CD14-positive monocyte (primary cell): ENCODE results near the gene PPP1R15A. TPM values are rescaled to one million over a fixed set of nuclear protein-coding genes. Genes with fewer than 3 reads are reported as not detected.

Experiments used
- DNase-seq, 3 donors: peaks; one replicate each; pipeline ENCODE4 v3.0.0-alpha.2; 2011 to 2022
- H2AFZ ChIP-seq: 2 replicates; pipeline ENCODE4 v1.6.0; 2012; ENCODE audit warnings: mild to moderate bottlenecking, low read depth, low read length, inconsistent platforms; ENCODE audit not compliant: insufficient read depth, poor library complexity, severe bottlenecking
- H3K27ac ChIP-seq, 2 donors: 1 replicate in 1 of 2; 2 replicates in 1 of 2; pipeline ENCODE4 v1.5.1; 2012 to 2013; ENCODE audit warnings: low read length in 2 of 2, control low read depth in 1 of 2, inconsistent platforms in 1 of 2, low read depth in 1 of 2, mild to moderate bottlenecking in 1 of 2
- H3K27me3 ChIP-seq, 2 donors: one replicate each; pipeline versions ENCODE4 v1.6.0 to v1.6.1; 2011 to 2013; ENCODE audit warnings: low read length in 2 of 2; ENCODE audit not compliant: control insufficient read depth in 2 of 2, insufficient read depth in 2 of 2
- H3K36me3 ChIP-seq, 2 donors: replicated peaks in 1 of 2; 1 replicate in 1 of 2; 2 replicates in 1 of 2; pipeline versions ENCODE4 v1.5.1 to v1.6.1; 2012 to 2013; ENCODE audit warnings: low read length in 2 of 2, control low read depth in 1 of 2, inconsistent platforms in 1 of 2, mild to moderate bottlenecking in 1 of 2; ENCODE audit not compliant: insufficient read depth in 2 of 2, control insufficient read depth in 1 of 2
- H3K4me1 ChIP-seq, 2 donors: 1 replicate in 1 of 2; 2 replicates in 1 of 2; pipeline versions ENCODE4 v1.5.1 to v1.6.1; 2012 to 2013; ENCODE audit warnings: low read length in 2 of 2, control low read depth in 1 of 2, inconsistent platforms in 1 of 2, mild to moderate bottlenecking in 1 of 2, moderate library complexity in 1 of 2; ENCODE audit not compliant: insufficient read depth in 2 of 2, control insufficient read depth in 1 of 2
- H3K4me2 ChIP-seq: replicated peaks from 2 replicates; pipeline ENCODE3; 2012; ENCODE audit warnings: low read length, moderate library complexity, mild to moderate bottlenecking; ENCODE audit not compliant: poor library complexity, severe bottlenecking; ENCODE audit errors: extremely low read depth
- H3K4me3 ChIP-seq, 3 experiments: fragments of 200-600 bp in 1 of 3; sonication (generic) in 1 of 3; replicated peaks in 1 of 3; 1 replicate in 2 of 3; 2 replicates in 1 of 3; pipeline ENCODE4 v1.5.1; 2011 to 2013; ENCODE audit warnings: low read length in 3 of 3, mild to moderate bottlenecking in 3 of 3, control low read depth in 2 of 3, low read depth in 2 of 3, inconsistent platforms in 1 of 3, moderate library complexity in 1 of 3
- H3K79me2 ChIP-seq: 2 replicates; pipeline ENCODE4 v1.6.0; 2012; ENCODE audit warnings: mild to moderate bottlenecking, control low read depth, inconsistent platforms, low read length, moderate library complexity; ENCODE audit not compliant: insufficient read depth
- H3K9ac ChIP-seq: 2 replicates; pipeline ENCODE4 v1.6.0; 2017; ENCODE audit warnings: low read length, mild to moderate bottlenecking; ENCODE audit not compliant: insufficient read depth, poor library complexity, severe bottlenecking
- H3K9me3 ChIP-seq, 2 donors: replicated peaks in 1 of 2; 1 replicate in 1 of 2; 2 replicates in 1 of 2; pipeline versions ENCODE4 v1.5.1 to v1.6.1; 2012 to 2013; ENCODE audit warnings: low read length in 2 of 2, control low read depth in 1 of 2; ENCODE audit not compliant: control insufficient read depth in 1 of 2, insufficient read depth in 1 of 2
- H4K20me1 ChIP-seq: 2 replicates; pipeline ENCODE4 v1.6.0; 2012; ENCODE audit warnings: mild to moderate bottlenecking, low read length, control low read depth, moderate library complexity; ENCODE audit not compliant: insufficient read depth
- H3K27ac Mint-ChIP-seq, 7 donors: one replicate each; pipeline ENCODE4 v1.8.0; 2020; ENCODE audit warnings: mild to moderate bottlenecking in 7 of 7, mixed read lengths in 7 of 7, moderate library complexity in 6 of 7, inconsistent platforms in 2 of 7
- H3K27me3 Mint-ChIP-seq, 3 donors: one replicate each; pipeline ENCODE4 v1.8.0; 2021 to 2022; ENCODE audit warnings: low read depth in 3 of 3, mild to moderate bottlenecking in 3 of 3, mixed read lengths in 3 of 3, moderate library complexity in 3 of 3, inconsistent platforms in 1 of 3
- H3K36me3 Mint-ChIP-seq, 2 donors: one replicate each; pipeline ENCODE4 v1.8.0; 2020; ENCODE audit warnings: mixed read lengths in 2 of 2, inconsistent platforms in 1 of 2, mild to moderate bottlenecking in 1 of 2
- H3K4me1 Mint-ChIP-seq: one replicate; pipeline ENCODE4 v1.8.0; 2020; ENCODE audit warnings: mild to moderate bottlenecking, mixed read lengths
- H3K4me3 Mint-ChIP-seq, 2 donors: one replicate each; pipeline ENCODE4 v1.8.0; 2020; ENCODE audit warnings: mild to moderate bottlenecking in 2 of 2, mixed read lengths in 2 of 2, moderate library complexity in 1 of 2
- H3K9me3 Mint-ChIP-seq, 7 donors: one replicate each; pipeline ENCODE4 v1.8.0; 2020 to 2022; ENCODE audit warnings: mixed read lengths in 7 of 7, mild to moderate bottlenecking in 6 of 7, moderate library complexity in 6 of 7, inconsistent platforms in 2 of 7
- CTCF ChIP-seq: fragments of 200-600 bp; IDR thresholded peaks from one replicate; pipeline ENCODE4 v1.8.0; 2022; ENCODE audit warnings: antibody characterized with exemption, mild to moderate bottlenecking
- WGBS: methylation state at CpG from one replicate; pipeline ENCODE4 v1.1.5; 2013; ENCODE audit warnings: missing lambda C conversion rate; ENCODE audit not compliant: insufficient coverage; 5-methylcytosine and 5-hydroxymethylcytosine counted together
- intact Hi-C, 2 donors: fragments of 100-400 bp; cut with micrococcal nuclease; formaldehyde crosslinking; loops; one replicate each; pipeline versions ENCODE4 v1.15.0 to v1.15.1; 2023
- polyA plus RNA-seq, 3 donors: library from polyadenylated mRNA; depleted of rRNA in 1 of 3; unstranded in 2 of 3; stranded (reverse) in 1 of 3; fragments of 300-500 nt in 2 of 3; fragments of >200 nt in 1 of 3; fragmentation: Illumina TruSeq in 2 of 3; gene quantifications; 1 replicate in 2 of 3; 2 replicates in 1 of 3; pipeline ENCODE4 v1.2.3, GENCODE V29; 2012 to 2021

The PPP1R15A gene
- polyA plus RNA-seq, 3 donors = 127 to 745 (median 169) TPM

DNA sequence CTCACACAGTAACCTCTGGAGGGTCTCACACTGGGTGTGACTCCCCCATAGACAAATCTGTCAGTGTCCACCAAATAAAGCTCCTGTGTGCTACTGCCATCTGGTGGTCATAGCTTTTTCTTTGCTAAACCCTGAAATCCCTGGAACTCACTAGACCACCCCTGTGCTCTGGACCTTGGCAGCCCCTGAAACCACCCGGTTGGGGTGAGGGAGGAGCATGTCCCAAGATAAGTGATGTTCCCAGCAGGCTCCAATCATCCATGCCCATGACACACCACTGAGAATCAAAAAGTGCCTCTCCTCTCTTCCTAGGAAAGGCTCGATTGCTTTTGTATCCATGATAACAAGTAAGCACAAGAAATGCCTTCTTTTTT lies 29.4 kb upstream of the PPP1R15A start:
- peak; percentile 77 for TF ChIP-seq CTCF
- peak; percentile 36 to 60 (median 53) for DNase-seq
- Histone ChIP-seq H3K27me3 (peaks cover 0 to under 1% of the 10 kb centered on the region in 2 donors), H3K4me2 (no peak overlapping the region), H3K36me3 (no peaks in the 10 kb centered on the region), H3K4me1 (no peaks in the 10 kb centered on the region), H3K9ac (no peak overlapping the region), H3K79me2 (no peaks in the 10 kb centered on the region), H4K20me1 (no peaks in the 10 kb centered on the region), H3K27ac (no peak overlapping the region), H3K4me3 (no peak overlapping the region), H3K9me3 (no peaks in the 10 kb centered on the region), H2AFZ (no peak overlapping the region)
- peaks cover 2 to 4% (median 3%) of the 10 kb centered on the region in 3 donors for H3K27me3 Mint-ChIP-seq
- no CpG with 5 or more reads among the region's 2 CpGs for WGBS
- intact Hi-C loops = loop anchor here (2.0 kb wide), 2 partner anchors 52 to 54 kb away; no protein-coding TSS in a partner anchor
- H3K4me3 Mint-ChIP-seq = no peak overlapping the region
- H3K4me1 Mint-ChIP-seq = peaks cover 2% of the 10 kb centered on the region
- no peak overlapping the region for H3K27ac Mint-ChIP-seq
- peaks cover 0 to 3% (median 0%) of the 10 kb centered on the region in 7 donors for H3K9me3 Mint-ChIP-seq
- H3K36me3 Mint-ChIP-seq = no peaks in the 10 kb centered on the region

GRCh38 chr19:48844472-48844871 lies 27.7 kb upstream of the PPP1R15A start:
- no peaks in the 10 kb centered on the region for H3K36me3 Mint-ChIP-seq
- no peaks in the 10 kb centered on the region for H3K9me3 ChIP-seq
- H3K4me1 Mint-ChIP-seq = no peaks in the 10 kb centered on the region
- DNase-seq = peak in 1 of 3 donors; percentile 19
- no peak overlapping the region for H2AFZ ChIP-seq
- peaks cover 0 to 3% (median 0%) of the 10 kb centered on the region in 7 donors for H3K9me3 Mint-ChIP-seq
- no peak for TF ChIP-seq CTCF
- no peaks in the 10 kb centered on the region for H3K36me3 ChIP-seq
- no peaks in the 10 kb centered on the region for H3K4me1 ChIP-seq
- H3K9ac ChIP-seq = no peak overlapping the region
- H3K4me3 Mint-ChIP-seq = no peak overlapping the region
- no peaks in the 10 kb centered on the region for H3K27me3 ChIP-seq
- no peak overlapping the region for H3K4me3 ChIP-seq
- no peaks in the 10 kb centered on the region for H3K79me2 ChIP-seq
- 82% methylated on average over 1 of the region's 2 CpGs for WGBS
- H3K4me2 ChIP-seq = no peak overlapping the region
- H3K27me3 Mint-ChIP-seq = peaks cover 2 to 3% (median 2%) of the 10 kb centered on the region in 3 donors
- no peak overlapping the region for H3K27ac ChIP-seq
- intact Hi-C loops = no loop called here
- H3K27ac Mint-ChIP-seq = no peak overlapping the region
- no peaks in the 10 kb centered on the region for H4K20me1 ChIP-seq
